KG1 (cell line): Measurements from ENCODE around the gene BMP3.
"Not testable (repeated sequence)": the region's sequence is repeated elsewhere in the genome, so short reads cannot be mapped to it uniquely, and the experiment has no call there.

Source experiments
- DNase-seq: peaks from one replicate; lab custom pipeline; 2025; lab: John Stamatoyannopoulos, UW

BMP3 gene

GRCh38 chr4:81030061-81030980 is at the start of gene BMP3:
Gene BMP3 (plus strand): TSS chr4:81030708. CDS start chr4:81031285, 577 bp downstream.
- DNase-seq, result no peak

GRCh38 chr4:80986011-80986410 is 44.5 kb upstream of the BMP3 start:
- DNase-seq, result no peak

- peak; percentile 59 for DNase-seq
Observed at GRCh38 chr4:80989921-80990544, 40.5 kb upstream of the BMP3 start.

GRCh38 chr4:80990851-80991250 is 39.7 kb upstream of the BMP3 start:
- DNase-seq, result no peak

- no peak for DNase-seq
Observed at GRCh38 chr4:80999943-81000342, 30.6 kb upstream of the BMP3 start.

- DNase-seq, result no peak
Observed at GRCh38 chr4:81003597-81004111, 26.9 kb upstream of the BMP3 start.

- no peak for DNase-seq
Observed at GRCh38 chr4:81007417-81007816, 23.1 kb upstream of the BMP3 start.

- not testable (repeated sequence) for DNase-seq
Observed at GRCh38 chr4:81016566-81016965, 13.9 kb upstream of the BMP3 start.

GRCh38 chr4:81019006-81019405 is 11.5 kb upstream of the BMP3 start:
- DNase-seq, result no peak

GRCh38 chr4:81021142-81021944 is 9.2 kb upstream of the BMP3 start:
- no peak for DNase-seq

- no peak for DNase-seq
Observed at GRCh38 chr4:81021981-81022380, 8.5 kb upstream of the BMP3 start.

- no peak for DNase-seq
Observed at GRCh38 chr4:81023484-81023883, 7.0 kb upstream of the BMP3 start.

- peak; percentile 22 for DNase-seq
Observed at GRCh38 chr4:81030981-81031791, 678 bp downstream of the BMP3 start.

- DNase-seq, result no peak
Observed at GRCh38 chr4:81031796-81032551, 1.5 kb downstream of the BMP3 start.

- DNase-seq, result no peak
Observed at GRCh38 chr4:81032771-81033684, 2.5 kb downstream of the BMP3 start.

GRCh38 chr4:81038636-81039350 is 8.3 kb downstream of the BMP3 start:
- no peak for DNase-seq

GRCh38 chr4:81039351-81039972 is 9.0 kb downstream of the BMP3 start:
- DNase-seq, result no peak

GRCh38 chr4:81040012-81040659 is 9.6 kb downstream of the BMP3 start:
- peak; percentile 36 for DNase-seq
